ENCODE data around the gene MAF. TPM values are rescaled to one million over a fixed set of nuclear protein-coding genes. Genes with fewer than 3 reads are reported as not detected.

MAF gene
- total RNA-seq, 1 experiment from 2014 or later, result 6.6 TPM

GRCh38 chr16:79628501-79628975 lies 28.0 kb upstream of the MAF start:
- CTCF ChIA-PET, result no interaction called here
- DNase-seq (ENCODE audit: low spot score) (no peak), ATAC-seq (no peak)
- H3K36me3 Mint-ChIP-seq, result no peaks in the 10 kb centered on the region
- TF ChIP-seq CDX4 (CRISPR knock-in tag; IDR thresholded peaks at IDR 0.05; ENCODE audit: borderline replicate concordance), result no peak
- no peak for TF ChIP-seq ZNF512 (CRISPR knock-in tag; IDR thresholded peaks at IDR 0.05; ENCODE audit: borderline replicate concordance)
- TF ChIP-seq ESRRA (CRISPR knock-in tag; IDR thresholded peaks at IDR 0.05; ENCODE audit: borderline replicate concordance), result no peak
- no peak for TF ChIP-seq ZBTB21 (CRISPR knock-in tag; IDR thresholded peaks at IDR 0.05; ENCODE audit: borderline replicate concordance)
- no peak for TF ChIP-seq ZBTB43 (CRISPR knock-in tag; IDR thresholded peaks at IDR 0.05)
- no peak for TF ChIP-seq AFF4 (CRISPR knock-in tag; IDR thresholded peaks at IDR 0.05; ENCODE audit: borderline replicate concordance)
- no peak for TF ChIP-seq FOXJ3 (CRISPR knock-in tag; IDR thresholded peaks at IDR 0.05; ENCODE audit: borderline replicate concordance)
- no peak for TF ChIP-seq GABPB1 (CRISPR knock-in tag; IDR thresholded peaks at IDR 0.05)
- no peak for TF ChIP-seq TEAD4 (CRISPR knock-in tag; IDR thresholded peaks at IDR 0.05)
- TF ChIP-seq TEAD1 (CRISPR knock-in tag; IDR thresholded peaks at IDR 0.05), result no peak
- no peak for TF ChIP-seq CBFB (CRISPR knock-in tag; IDR thresholded peaks at IDR 0.05; ENCODE audit: low read depth)
- no peak for TF ChIP-seq JUN (CRISPR knock-in tag; IDR thresholded peaks at IDR 0.05)
- TF ChIP-seq ZNF317 (CRISPR knock-in tag; IDR thresholded peaks at IDR 0.05; ENCODE audit: borderline replicate concordance, low read depth), result no peak
- TF ChIP-seq TP53 (CRISPR knock-in tag; IDR thresholded peaks at IDR 0.05), result no peak
- TF ChIP-seq, protein P1, sequence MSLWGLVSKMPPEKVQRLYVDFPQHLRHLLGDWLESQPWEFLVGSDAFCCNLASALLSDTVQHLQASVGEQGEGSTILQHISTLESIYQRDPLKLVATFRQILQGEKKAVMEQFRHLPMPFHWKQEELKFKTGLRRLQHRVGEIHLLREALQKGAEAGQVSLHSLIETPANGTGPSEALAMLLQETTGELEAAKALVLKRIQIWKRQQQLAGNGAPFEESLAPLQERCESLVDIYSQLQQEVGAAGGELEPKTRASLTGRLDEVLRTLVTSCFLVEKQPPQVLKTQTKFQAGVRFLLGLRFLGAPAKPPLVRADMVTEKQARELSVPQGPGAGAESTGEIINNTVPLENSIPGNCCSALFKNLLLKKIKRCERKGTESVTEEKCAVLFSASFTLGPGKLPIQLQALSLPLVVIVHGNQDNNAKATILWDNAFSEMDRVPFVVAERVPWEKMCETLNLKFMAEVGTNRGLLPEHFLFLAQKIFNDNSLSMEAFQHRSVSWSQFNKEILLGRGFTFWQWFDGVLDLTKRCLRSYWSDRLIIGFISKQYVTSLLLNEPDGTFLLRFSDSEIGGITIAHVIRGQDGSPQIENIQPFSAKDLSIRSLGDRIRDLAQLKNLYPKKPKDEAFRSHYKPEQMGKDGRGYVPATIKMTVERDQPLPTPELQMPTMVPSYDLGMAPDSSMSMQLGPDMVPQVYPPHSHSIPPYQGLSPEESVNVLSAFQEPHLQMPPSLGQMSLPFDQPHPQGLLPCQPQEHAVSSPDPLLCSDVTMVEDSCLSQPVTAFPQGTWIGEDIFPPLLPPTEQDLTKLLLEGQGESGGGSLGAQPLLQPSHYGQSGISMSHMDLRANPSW (CRISPR knock-in tag; conservative IDR thresholded peaks at IDR 0.05; ENCODE audit: low read depth), result no peak
- no peak for TF ChIP-seq ELF4 (CRISPR knock-in tag; IDR thresholded peaks at IDR 0.05; ENCODE audit: low read depth)
- TF ChIP-seq OVOL2 (CRISPR knock-in tag; IDR thresholded peaks at IDR 0.05; ENCODE audit: borderline replicate concordance), result no peak
- no peak for TF ChIP-seq ZNF281 (CRISPR knock-in tag; IDR thresholded peaks at IDR 0.05)
- no peak overlapping the region for H3K4me3 Mint-ChIP-seq
- H3K27me3 Mint-ChIP-seq (ENCODE audit: low read depth), result peaks cover 2% of the 10 kb centered on the region; the same call in 1 of the 2 replicates
- H3K9me3 Mint-ChIP-seq, result peaks cover 15% of the 10 kb centered on the region
- no peak overlapping the region for H3K27ac Mint-ChIP-seq
- POLR2A ChIA-PET, result no interaction called here
- no peaks in the 10 kb centered on the region for H3K4me1 Mint-ChIP-seq
